HepG2 (cell line): ENCODE results near the gene AARS2. TPM values are rescaled to one million over a fixed set of nuclear protein-coding genes. Genes with fewer than 3 reads are reported as not detected.

Experiments used
- ADNP ChIP-seq: sonication (generic); formaldehyde crosslinking; IDR thresholded peaks from 2 replicates; pipeline ENCODE4 v1.4.0; 2020; ENCODE audit warnings: missing genetic modification reagents
- HIC2 ChIP-seq: sonication (generic); formaldehyde crosslinking; IDR thresholded peaks from 2 replicates; pipeline ENCODE4 v1.9.0; 2022; ENCODE audit warnings: low read depth, missing genetic modification reagents
- HINFP ChIP-seq: sonication (generic); formaldehyde crosslinking; IDR thresholded peaks from 2 replicates; pipeline ENCODE4 v1.4.0; 2020; ENCODE audit warnings: low read depth, mild to moderate bottlenecking, missing genetic modification reagents
- MNT ChIP-seq: fragments of 450-650 bp; IDR thresholded peaks from 2 replicates; pipeline ENCODE4 v1.6.1; 2016
- RFX3 ChIP-seq: IDR thresholded peaks from 2 replicates; pipeline ENCODE4 v1.6.1; 2016; ENCODE audit warnings: missing biosample characterization, missing genetic modification reagents
- ZBTB42 ChIP-seq: sonication (generic); formaldehyde crosslinking; IDR thresholded peaks from 2 replicates; pipeline ENCODE4 v1.5.0; 2020; ENCODE audit warnings: mild to moderate bottlenecking, missing genetic modification reagents
- ZFP36 ChIP-seq: fragments of 150-350 bp; IDR thresholded peaks from 2 replicates; pipeline ENCODE4 v1.6.1; 2018; ENCODE audit warnings: borderline replicate concordance, low read length, low read depth; ENCODE audit not compliant: partially characterized antibody
- ZNF256 ChIP-seq: sonication (generic); formaldehyde crosslinking; conservative IDR thresholded peaks from 2 replicates; pipeline ENCODE4 v1.4.0; 2020; ENCODE audit warnings: missing genetic modification reagents
- ZSCAN21 ChIP-seq: sonication (generic); formaldehyde crosslinking; IDR thresholded peaks from 2 replicates; pipeline ENCODE4 v1.8.0; 2022; ENCODE audit warnings: mild to moderate bottlenecking, missing genetic modification reagents, moderate library complexity, borderline replicate concordance
- polyA plus RNA-seq, 8 experiments: library from polyadenylated mRNA; depleted of rRNA in 3 of 8; stranded (reverse) in 7 of 8; unstranded in 1 of 8; fragments of >200 nt; fragmentation: Illumina TruSeq in 4 of 8; extraction: Trizol in 4 of 8; gene quantifications; 2 replicates each; pipeline versions ENCODE4 v1.2.1 to v1.2.3, GENCODE V29; 2011 to 2016; ENCODE audit warnings: low read depth in 4 of 8, missing spikeins in 1 of 8, mixed read lengths in 1 of 8; ENCODE audit not compliant: insufficient read depth in 1 of 8
- total RNA-seq, 5 experiments: library from RNA; depleted of rRNA; stranded (reverse); fragments of >200 nt; fragmentation: Illumina TruSeq; extraction: Trizol; gene quantifications; 2 replicates each; pipeline ENCODE4 v1.2.3, GENCODE V29; 2016; ENCODE audit warnings: low read depth in 1 of 5

AARS2 gene
- total and polyA plus RNA-seq, 2 of the 13 experiments (the other 11 are each of a cell fraction or from before 2014, with no cell fraction given), result 7.5 to 24.1 TPM

GRCh38 chr6:44297063-44298038 lies 15.8 kb downstream of the AARS2 start (continued):
- no peak for TF ChIP-seq ZNF256 (CRISPR knock-in tag)
- no peak for TF ChIP-seq ZFP36
- TF ChIP-seq ADNP (CRISPR knock-in tag), result no peak
- TF ChIP-seq RFX3, result peak; percentile 53; the same call in 1 of the 2 replicates
- no peak for TF ChIP-seq HIC2 (CRISPR knock-in tag)
- no peak for TF ChIP-seq MNT
- no peak for TF ChIP-seq ZBTB42 (CRISPR knock-in tag)
- no peak for TF ChIP-seq HINFP
- no peak for TF ChIP-seq ZSCAN21 (CRISPR knock-in tag)
- TF ChIP-seq, all 625 proteins: peak for 11
